ENCODE measurements around the gene SGK1.
"Not testable (repeated sequence)": the region's sequence is repeated elsewhere in the genome, so short reads cannot be mapped to it uniquely, and the experiment has no call there.

The SGK1 gene

DNA sequence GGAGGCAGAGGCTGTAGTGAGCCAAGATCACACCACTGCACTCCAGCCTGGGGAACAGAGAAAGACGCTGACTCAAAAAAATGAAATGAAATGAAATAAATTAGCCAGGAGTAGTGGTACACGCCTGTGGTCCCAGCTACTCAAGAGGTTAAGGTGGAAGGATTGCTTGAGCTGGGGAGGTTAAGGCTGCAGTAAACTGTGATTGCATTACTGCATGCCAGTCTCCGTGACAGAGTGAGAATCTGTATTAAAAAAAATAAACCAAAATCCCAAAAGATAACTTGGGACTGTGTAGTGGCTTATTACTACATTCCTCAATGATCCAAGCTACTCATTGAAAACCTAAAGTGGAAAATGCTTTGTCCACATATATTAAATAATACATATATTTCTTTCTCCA lies 87.0 kb downstream of the SGK1 start:
- Histone ChIP-seq H3K4me3 (ENCODE audit: low read depth, low read length) (no peak overlapping the region), H3K9ac (ENCODE audit: low read depth, low read length) (no peak overlapping the region), H3K4me1 (ENCODE audit: control insufficient read depth, insufficient read depth, low read length) (peaks cover 5% of the 10 kb centered on the region), H3K27me3 (ENCODE audit: control insufficient read depth, insufficient read depth, low read length) (no peaks in the 10 kb centered on the region), H3K9me3 (ENCODE audit: control insufficient read depth, insufficient read depth, low read length) (no peaks in the 10 kb centered on the region), H3K36me3 (ENCODE audit: control insufficient read depth, insufficient read depth, low read length) (no peaks in the 10 kb centered on the region)

DNA sequence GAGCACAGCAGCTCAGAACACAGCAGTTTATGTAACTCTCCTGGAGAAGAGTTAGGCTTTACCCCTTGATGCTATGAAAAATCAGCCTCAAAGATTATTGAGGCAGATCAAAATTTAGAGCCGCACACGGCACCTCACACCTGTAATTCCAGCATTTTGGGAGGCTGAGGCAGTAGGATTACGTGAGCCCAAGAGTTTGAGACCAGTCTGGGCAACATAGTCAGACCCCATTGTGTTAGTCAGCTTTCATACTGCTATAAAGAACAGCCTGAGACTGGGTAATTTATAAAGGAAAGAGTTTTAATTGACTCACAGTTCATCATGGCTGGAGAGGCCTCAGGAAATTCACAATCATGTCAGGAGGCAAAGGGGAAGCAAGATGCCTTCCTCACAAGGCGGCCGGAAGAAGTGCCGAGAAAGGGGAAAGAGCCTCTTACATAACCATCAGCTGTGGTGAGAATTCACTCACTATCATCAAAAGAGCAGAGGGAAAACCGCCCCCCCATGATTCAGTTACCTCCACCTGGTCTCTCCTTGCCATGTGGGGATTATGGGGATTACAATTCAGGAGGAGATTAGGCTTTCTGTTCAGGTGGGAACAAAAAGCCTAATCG lies 87.7 kb downstream of the SGK1 start:
- H3K4me1 ChIP-seq (ENCODE audit: control insufficient read depth, insufficient read depth, low read length) = peaks cover 5% of the 10 kb centered on the region
- no peak overlapping the region for H3K9ac ChIP-seq (ENCODE audit: low read depth, low read length)
- H3K36me3 ChIP-seq (ENCODE audit: control insufficient read depth, insufficient read depth, low read length) = no peaks in the 10 kb centered on the region
- no peaks in the 10 kb centered on the region for H3K27me3 ChIP-seq (ENCODE audit: control insufficient read depth, insufficient read depth, low read length)
- no peak overlapping the region for H3K4me3 ChIP-seq (ENCODE audit: low read depth, low read length)
- no peaks in the 10 kb centered on the region for H3K9me3 ChIP-seq (ENCODE audit: control insufficient read depth, insufficient read depth, low read length)

DNA sequence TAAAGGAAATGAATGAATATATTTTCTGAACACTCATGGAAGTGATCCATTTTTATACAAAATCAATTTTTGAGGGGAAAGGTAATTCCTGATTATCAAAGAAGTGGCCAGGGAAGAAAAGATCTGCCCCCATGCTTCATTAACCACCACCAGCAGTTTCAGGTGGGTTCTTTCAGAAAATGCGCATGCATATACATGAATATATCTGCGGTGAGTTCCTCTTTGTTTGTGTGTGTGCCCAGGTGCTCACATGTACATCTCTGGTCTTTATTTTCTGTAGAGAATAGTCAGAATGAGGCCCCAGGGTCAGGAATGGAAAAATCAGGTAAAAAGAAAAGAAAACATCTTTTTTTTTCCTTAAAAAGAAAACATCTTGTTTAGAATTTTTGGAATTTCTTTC lies 88.4 kb downstream of the SGK1 start:
- no peaks in the 10 kb centered on the region for H3K9me3 ChIP-seq (ENCODE audit: control insufficient read depth, insufficient read depth, low read length)
- H3K4me1 ChIP-seq (ENCODE audit: control insufficient read depth, insufficient read depth, low read length) = peaks cover 5% of the 10 kb centered on the region
- H3K36me3 ChIP-seq (ENCODE audit: control insufficient read depth, insufficient read depth, low read length) = no peaks in the 10 kb centered on the region
- no peak overlapping the region for H3K4me3 ChIP-seq (ENCODE audit: low read depth, low read length)
- no peak overlapping the region for H3K9ac ChIP-seq (ENCODE audit: low read depth, low read length)
- H3K27me3 ChIP-seq (ENCODE audit: control insufficient read depth, insufficient read depth, low read length) = no peaks in the 10 kb centered on the region

DNA sequence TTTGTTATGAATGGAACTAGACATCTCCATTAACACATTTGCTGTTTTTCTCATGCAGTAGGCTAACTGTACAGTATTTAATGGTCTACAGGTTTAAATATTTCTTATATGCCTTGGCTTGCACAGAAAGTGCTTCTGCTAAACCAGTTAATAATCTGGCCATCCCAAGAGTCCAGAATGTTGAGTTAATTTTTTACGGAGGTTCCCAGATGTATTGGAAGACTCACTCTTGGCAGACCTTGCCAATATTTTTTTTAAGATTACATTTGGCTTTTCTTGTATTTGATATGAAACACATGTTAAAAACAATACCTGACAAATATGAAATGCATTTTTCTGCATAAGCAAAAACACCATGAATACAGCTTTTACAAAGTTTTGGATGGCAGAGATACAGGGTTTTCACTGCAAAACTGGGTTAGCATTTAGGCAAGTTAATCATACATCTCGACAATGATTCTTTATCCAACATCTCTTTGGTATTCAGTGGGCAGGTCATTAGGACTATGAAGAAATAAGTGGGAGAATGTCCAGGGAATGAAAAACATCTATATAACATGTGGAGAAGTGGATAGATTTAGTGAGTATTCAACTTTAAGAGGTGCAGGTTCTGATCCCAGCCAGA lies 94.0 kb downstream of the SGK1 start:
- no peak overlapping the region for H3K4me3 ChIP-seq (ENCODE audit: low read depth, low read length)

DNA sequence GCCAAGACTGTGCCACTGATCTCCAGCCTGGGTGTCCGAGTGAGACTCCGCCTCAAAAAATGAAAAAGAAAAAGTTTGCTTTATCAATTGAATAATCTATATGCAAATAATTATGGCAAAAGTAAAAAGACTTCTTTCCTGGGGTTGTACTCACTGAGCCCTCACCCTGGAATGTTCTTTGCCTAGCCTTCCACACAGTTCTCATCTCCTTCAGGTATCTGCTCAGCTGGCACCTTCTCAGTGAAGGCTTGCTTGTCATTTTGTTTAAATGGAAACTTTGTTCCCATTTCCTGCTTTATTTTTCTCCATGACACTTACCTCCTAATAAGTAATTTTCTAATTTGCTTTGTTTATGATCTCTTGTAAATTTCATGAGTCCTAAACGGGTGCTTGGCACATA lies 96.7 kb downstream of the SGK1 start:
- Histone ChIP-seq H3K9ac (ENCODE audit: low read depth, low read length) (no peak overlapping the region), H3K27me3 (ENCODE audit: control insufficient read depth, insufficient read depth, low read length) (no peaks in the 10 kb centered on the region), H3K9me3 (ENCODE audit: control insufficient read depth, insufficient read depth, low read length) (no peaks in the 10 kb centered on the region), H3K36me3 (ENCODE audit: control insufficient read depth, insufficient read depth, low read length) (no peaks in the 10 kb centered on the region), H3K4me1 (ENCODE audit: control insufficient read depth, insufficient read depth, low read length) (peaks cover 3% of the 10 kb centered on the region), H3K4me3 (ENCODE audit: low read depth, low read length) (no peak overlapping the region)

More for the DNA sequence above, 94.0 kb downstream of the SGK1 start:
- Histone ChIP-seq H3K9me3 (ENCODE audit: control insufficient read depth, insufficient read depth, low read length) (no peaks in the 10 kb centered on the region), H3K9ac (ENCODE audit: low read depth, low read length) (no peak overlapping the region), H3K4me1 (ENCODE audit: control insufficient read depth, insufficient read depth, low read length) (peaks cover 3% of the 10 kb centered on the region), H3K27me3 (ENCODE audit: control insufficient read depth, insufficient read depth, low read length) (no peaks in the 10 kb centered on the region), H3K36me3 (ENCODE audit: control insufficient read depth, insufficient read depth, low read length) (no peaks in the 10 kb centered on the region)

DNA sequence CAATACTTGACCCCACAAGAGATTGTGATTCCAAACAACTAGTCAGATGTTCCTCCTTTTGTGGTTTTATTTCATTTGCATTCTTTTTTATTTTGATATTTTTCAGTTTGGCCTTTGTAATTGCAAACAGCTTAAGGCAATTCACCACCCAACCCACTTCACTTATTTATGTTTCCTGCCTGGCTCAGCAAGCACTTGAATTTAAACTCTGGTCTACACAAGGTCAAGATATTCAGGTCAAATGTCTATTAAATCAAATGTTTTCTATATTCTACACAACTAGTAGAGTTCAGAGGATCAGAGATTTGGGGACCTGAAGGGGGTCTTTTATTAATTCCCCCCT lies 100.1 kb downstream of the SGK1 start:
- no peaks in the 10 kb centered on the region for H3K4me1 ChIP-seq (ENCODE audit: control insufficient read depth, insufficient read depth, low read length)
- H3K9me3 ChIP-seq (ENCODE audit: control insufficient read depth, insufficient read depth, low read length) = no peaks in the 10 kb centered on the region
- no peak overlapping the region for H3K9ac ChIP-seq (ENCODE audit: low read depth, low read length)
- H3K36me3 ChIP-seq (ENCODE audit: control insufficient read depth, insufficient read depth, low read length) = no peaks in the 10 kb centered on the region
- H3K4me3 ChIP-seq (ENCODE audit: low read depth, low read length) = no peak overlapping the region
- H3K27me3 ChIP-seq (ENCODE audit: control insufficient read depth, insufficient read depth, low read length) = no peaks in the 10 kb centered on the region

DNA sequence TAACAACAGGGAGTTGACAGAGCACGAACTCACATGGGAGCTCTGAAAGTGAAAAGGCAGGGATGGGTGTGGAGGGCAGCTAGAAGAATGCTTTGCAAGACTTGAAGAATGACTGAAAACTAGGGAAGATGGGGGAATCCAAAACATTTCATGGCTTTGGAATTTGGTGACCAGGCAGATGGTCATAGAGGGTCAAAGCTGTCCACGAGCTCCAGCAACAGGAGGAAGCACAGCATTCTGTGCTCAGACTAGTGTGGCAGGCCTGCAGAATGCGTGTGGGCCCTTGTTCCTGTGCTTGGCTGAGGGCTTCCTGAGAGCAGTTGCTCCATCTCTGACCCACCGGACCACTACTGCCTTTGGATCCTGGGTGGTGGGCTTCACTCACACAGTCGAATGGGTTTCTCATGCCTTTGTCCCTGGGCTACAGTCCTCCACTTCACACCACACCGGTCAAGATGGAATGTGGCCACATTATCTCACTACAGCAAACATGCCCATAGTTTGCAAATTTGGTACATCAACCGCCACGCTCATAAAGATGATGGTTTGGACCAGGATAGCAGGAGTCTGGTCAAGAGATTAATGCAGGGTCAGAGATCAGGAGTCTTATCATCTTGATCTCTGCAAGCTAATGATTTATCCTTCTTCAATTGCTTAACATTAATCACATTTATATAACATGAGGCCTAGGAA lies 100.7 kb downstream of the SGK1 start:
- H3K27me3 ChIP-seq (ENCODE audit: control insufficient read depth, insufficient read depth, low read length) = no peaks in the 10 kb centered on the region
- H3K36me3 ChIP-seq (ENCODE audit: control insufficient read depth, insufficient read depth, low read length) = no peaks in the 10 kb centered on the region
- H3K9ac ChIP-seq (ENCODE audit: low read depth, low read length) = no peak overlapping the region
- no peak overlapping the region for H3K4me3 ChIP-seq (ENCODE audit: low read depth, low read length)
- H3K9me3 ChIP-seq (ENCODE audit: control insufficient read depth, insufficient read depth, low read length) = no peaks in the 10 kb centered on the region
- H3K4me1 ChIP-seq (ENCODE audit: control insufficient read depth, insufficient read depth, low read length) = no peaks in the 10 kb centered on the region

DNA sequence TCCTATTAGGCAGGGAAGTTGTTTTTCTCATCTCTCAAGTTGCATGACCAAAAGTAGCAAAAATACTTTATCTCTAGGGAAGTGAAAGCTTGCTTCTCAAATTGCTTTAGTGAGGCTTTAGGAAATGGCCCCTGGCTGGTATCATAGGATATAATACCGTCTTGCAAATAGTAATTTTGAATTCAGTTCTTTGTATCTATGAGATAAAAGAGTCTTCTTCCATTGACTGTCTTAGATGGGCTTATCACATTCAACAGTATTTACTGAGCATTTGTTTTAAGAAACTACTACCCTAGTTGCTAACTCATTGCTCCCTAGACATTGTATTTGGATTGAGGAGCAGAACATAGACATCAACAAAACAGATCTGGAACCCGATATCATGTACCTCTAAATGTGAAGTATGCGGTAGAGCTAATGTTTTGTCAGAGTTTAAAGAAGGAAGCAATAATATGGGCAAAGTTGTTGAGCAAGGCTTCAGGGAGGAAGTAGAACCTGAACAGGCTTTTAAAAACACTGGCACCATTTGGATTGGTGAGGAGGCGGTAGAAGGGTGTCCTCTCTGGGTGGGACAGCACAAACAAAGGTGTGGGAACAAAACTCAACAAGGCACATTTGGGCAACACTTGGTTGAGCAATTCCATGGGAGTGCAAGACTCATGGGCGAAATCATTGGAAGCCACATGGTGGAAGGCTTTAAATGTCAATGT lies 101.5 kb downstream of the SGK1 start:
- Histone ChIP-seq H3K36me3 (ENCODE audit: control insufficient read depth, insufficient read depth, low read length) (no peaks in the 10 kb centered on the region), H3K27me3 (ENCODE audit: control insufficient read depth, insufficient read depth, low read length) (no peaks in the 10 kb centered on the region), H3K9me3 (ENCODE audit: control insufficient read depth, insufficient read depth, low read length) (no peaks in the 10 kb centered on the region), H3K4me1 (ENCODE audit: control insufficient read depth, insufficient read depth, low read length) (no peaks in the 10 kb centered on the region), H3K4me3 (ENCODE audit: low read depth, low read length) (no peak overlapping the region), H3K9ac (ENCODE audit: low read depth, low read length) (no peak overlapping the region)

DNA sequence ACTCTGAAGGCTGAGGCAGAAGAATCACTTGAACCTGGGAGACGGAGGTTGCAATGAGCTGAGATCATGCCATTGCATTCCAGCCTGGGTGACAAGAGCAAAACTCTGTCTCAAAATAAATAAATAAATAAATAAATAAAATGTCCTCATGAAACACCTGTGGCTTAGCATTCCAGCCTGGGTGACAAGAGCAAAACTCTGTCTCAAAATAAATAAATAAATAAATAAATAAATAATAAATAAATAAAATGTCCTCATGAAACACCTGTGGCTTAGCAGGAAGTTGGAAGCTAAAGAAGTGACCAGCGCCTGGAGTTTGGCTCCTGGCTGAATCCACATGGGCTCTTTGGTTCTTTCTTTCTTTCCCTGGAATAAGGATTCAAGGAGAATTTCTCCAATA lies 104.5 kb downstream of the SGK1 start:
- H3K9ac ChIP-seq (ENCODE audit: low read depth, low read length); H3K4me3 ChIP-seq (ENCODE audit: low read depth, low read length); H3K9me3 ChIP-seq (ENCODE audit: control insufficient read depth, insufficient read depth, low read length); H3K36me3 ChIP-seq (ENCODE audit: control insufficient read depth, insufficient read depth, low read length); H3K27me3 ChIP-seq (ENCODE audit: control insufficient read depth, insufficient read depth, low read length); H3K4me1 ChIP-seq (ENCODE audit: control insufficient read depth, insufficient read depth, low read length): not testable (repeated sequence)

DNA sequence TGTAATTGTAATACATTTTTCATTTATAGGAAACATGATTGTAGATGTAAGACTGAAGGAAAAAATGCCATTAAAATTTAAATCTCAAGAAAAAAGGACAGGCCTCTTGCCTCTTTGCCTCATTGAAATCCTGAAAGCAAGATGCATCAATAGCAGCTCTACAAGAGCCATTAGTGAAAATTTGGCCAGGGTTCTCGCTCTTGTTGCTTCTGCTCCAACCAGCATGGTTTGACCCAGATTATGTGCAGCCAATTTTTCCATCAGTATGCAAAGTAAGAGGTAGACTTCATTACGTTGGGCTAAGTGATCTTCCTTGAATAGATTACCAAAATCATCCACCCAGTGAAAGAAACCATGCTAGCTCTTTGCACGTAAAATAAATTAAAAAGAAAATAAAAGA lies 106.6 kb downstream of the SGK1 start:
- H3K4me3 ChIP-seq (ENCODE audit: low read depth, low read length) = no peak overlapping the region
- H3K27me3 ChIP-seq (ENCODE audit: control insufficient read depth, insufficient read depth, low read length) = no peaks in the 10 kb centered on the region
- H3K9me3 ChIP-seq (ENCODE audit: control insufficient read depth, insufficient read depth, low read length) = no peaks in the 10 kb centered on the region
- no peaks in the 10 kb centered on the region for H3K4me1 ChIP-seq (ENCODE audit: control insufficient read depth, insufficient read depth, low read length)
- no peak overlapping the region for H3K9ac ChIP-seq (ENCODE audit: low read depth, low read length)
- H3K36me3 ChIP-seq (ENCODE audit: control insufficient read depth, insufficient read depth, low read length) = no peaks in the 10 kb centered on the region

DNA sequence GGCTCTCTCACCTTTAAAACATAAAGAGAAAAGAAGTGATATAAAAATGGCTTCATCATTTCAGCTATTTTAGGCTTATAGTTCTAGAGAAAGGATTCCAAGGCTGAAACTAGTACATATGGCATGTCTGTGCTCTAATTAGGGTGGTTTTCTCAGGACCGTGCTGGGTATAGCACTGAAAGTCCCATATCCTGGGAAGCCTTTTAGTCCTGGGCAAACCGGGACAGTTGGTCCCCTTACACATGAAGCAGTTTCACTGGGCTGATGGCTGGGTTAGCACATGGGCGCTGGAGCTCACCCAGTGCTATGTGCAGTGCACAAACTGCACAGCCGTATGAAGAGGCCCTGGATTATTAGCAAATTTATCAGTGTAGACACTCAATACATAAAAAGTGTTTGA lies 110.5 kb downstream of the SGK1 start:
- H3K36me3 ChIP-seq (ENCODE audit: control insufficient read depth, insufficient read depth, low read length) = no peaks in the 10 kb centered on the region
- H3K4me3 ChIP-seq (ENCODE audit: low read depth, low read length) = no peak overlapping the region
- no peak overlapping the region for H3K9ac ChIP-seq (ENCODE audit: low read depth, low read length)
- H3K9me3 ChIP-seq (ENCODE audit: control insufficient read depth, insufficient read depth, low read length) = no peaks in the 10 kb centered on the region
- no peaks in the 10 kb centered on the region for H3K27me3 ChIP-seq (ENCODE audit: control insufficient read depth, insufficient read depth, low read length)
- no peaks in the 10 kb centered on the region for H3K4me1 ChIP-seq (ENCODE audit: control insufficient read depth, insufficient read depth, low read length)

DNA sequence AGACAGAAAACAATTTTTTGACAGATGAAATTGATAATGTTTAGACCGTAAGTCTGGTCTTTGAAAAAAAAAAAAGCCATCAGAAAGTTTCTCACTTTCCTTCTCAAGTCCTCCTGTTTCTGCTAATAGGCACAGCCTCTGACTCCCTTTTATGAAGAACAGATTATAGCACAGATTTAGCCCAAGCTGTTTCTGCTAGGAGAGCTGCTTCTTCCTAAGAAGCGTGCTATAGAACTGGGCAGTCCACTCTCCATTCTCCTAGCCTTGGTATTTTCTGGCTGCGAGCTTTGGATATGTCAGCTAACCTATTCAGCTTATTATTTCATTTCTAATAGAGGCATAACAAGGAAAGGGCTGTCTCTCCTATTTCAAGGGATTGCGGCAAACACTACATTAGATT lies 112.5 kb downstream of the SGK1 start:
- Histone ChIP-seq H3K9me3 (ENCODE audit: control insufficient read depth, insufficient read depth, low read length) (no peaks in the 10 kb centered on the region), H3K36me3 (ENCODE audit: control insufficient read depth, insufficient read depth, low read length) (no peaks in the 10 kb centered on the region), H3K9ac (ENCODE audit: low read depth, low read length) (no peak overlapping the region), H3K4me3 (ENCODE audit: low read depth, low read length) (no peak overlapping the region), H3K27me3 (ENCODE audit: control insufficient read depth, insufficient read depth, low read length) (no peaks in the 10 kb centered on the region), H3K4me1 (ENCODE audit: control insufficient read depth, insufficient read depth, low read length) (no peaks in the 10 kb centered on the region)

All from iPS-15b (cell line).